Mucosa of rectum (tissue), 2 donors: ENCODE data around the gene ZNF280C.
A peak's percentile ranks its signal among the peaks of the same experiment; 100 is the strongest.

Source experiments
- H3K27ac ChIP-seq, 2 donors: one replicate each; pipeline ENCODE4 v1.7.0; 2013; ENCODE audit warnings: inconsistent platforms in 2 of 2, low read depth in 2 of 2, low read length in 2 of 2
- H3K27me3 ChIP-seq, 2 donors: one replicate each; pipeline ENCODE4 v1.7.0; 2013; ENCODE audit warnings: low read length in 2 of 2; ENCODE audit not compliant: control insufficient read depth in 2 of 2, insufficient read depth in 2 of 2
- H3K36me3 ChIP-seq, 2 donors: one replicate each; pipeline ENCODE4 v1.7.0; 2013; ENCODE audit warnings: low read length in 2 of 2; ENCODE audit not compliant: control insufficient read depth in 2 of 2, insufficient read depth in 2 of 2
- H3K4me1 ChIP-seq, 2 donors: one replicate each; pipeline ENCODE4 v1.7.0; 2013; ENCODE audit warnings: low read length in 2 of 2, mild to moderate bottlenecking in 1 of 2; ENCODE audit not compliant: control insufficient read depth in 2 of 2, insufficient read depth in 2 of 2
- H3K4me3 ChIP-seq, 2 donors: one replicate each; pipeline ENCODE4 v1.7.0; 2013; ENCODE audit warnings: low read length in 2 of 2
- H3K9ac ChIP-seq, 2 donors: one replicate each; pipeline ENCODE4 v1.7.0; 2013; ENCODE audit warnings: low read length in 2 of 2, low read depth in 1 of 2, mild to moderate bottlenecking in 1 of 2
- H3K9me3 ChIP-seq, 2 donors: one replicate each; pipeline ENCODE4 v1.7.0; 2013; ENCODE audit warnings: low read length in 2 of 2; ENCODE audit not compliant: control insufficient read depth in 2 of 2
- donor health status: healthy.
- donor health status: Normal muscosa, but diverticular disease.

The ZNF280C gene, protein sequence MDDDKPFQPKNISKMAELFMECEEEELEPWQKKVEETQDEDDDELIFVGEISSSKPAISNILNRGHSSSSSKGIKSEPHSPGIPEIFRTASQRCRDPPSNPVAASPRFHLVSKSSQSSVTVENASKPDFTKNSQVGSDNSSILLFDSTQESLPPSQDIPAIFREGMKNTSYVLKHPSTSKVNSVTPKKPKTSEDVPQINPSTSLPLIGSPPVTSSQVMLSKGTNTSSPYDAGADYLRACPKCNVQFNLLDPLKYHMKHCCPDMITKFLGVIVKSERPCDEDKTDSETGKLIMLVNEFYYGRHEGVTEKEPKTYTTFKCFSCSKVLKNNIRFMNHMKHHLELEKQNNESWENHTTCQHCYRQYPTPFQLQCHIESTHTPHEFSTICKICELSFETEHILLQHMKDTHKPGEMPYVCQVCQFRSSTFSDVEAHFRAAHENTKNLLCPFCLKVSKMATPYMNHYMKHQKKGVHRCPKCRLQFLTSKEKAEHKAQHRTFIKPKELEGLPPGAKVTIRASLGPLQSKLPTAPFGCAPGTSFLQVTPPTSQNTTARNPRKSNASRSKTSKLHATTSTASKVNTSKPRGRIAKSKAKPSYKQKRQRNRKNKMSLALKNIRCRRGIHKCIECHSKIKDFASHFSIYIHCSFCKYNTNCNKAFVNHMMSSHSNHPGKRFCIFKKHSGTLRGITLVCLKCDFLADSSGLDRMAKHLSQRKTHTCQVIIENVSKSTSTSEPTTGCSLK

DNA sequence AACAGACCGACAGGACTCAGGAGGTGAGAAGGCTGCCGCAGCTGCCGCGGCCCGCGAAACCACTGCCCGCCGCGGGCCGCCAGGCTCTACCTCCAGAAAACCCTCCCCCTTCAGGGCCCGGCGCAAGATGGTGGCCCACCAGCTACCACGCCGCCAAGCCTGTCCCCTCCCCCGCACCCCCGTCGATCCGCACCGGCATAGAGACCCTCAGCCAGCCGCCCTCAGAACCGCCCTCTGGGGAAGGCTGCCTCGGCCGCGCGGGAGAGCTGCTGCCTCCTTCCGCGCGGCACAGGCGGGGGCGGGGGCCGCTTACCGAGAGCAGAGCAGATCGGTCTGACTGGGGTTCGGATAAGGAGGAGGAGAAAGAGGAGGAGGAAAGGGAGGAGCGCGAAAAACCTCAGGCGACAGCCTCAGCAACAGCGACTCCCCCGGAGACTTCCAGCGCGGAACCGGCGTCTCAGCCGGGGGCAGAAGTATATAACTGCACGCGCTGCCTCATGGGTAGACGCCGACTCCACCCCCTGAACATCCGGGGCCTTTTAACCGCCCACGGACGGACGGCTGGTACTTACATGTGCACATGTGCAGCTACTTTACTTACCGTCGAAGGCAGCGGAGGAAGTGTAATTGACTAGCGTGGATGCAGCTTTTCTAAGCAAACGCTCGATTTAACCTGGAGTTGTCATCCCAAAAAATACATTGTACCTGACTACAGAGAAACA is at the start of gene ZNF280C:
Gene ZNF280C, minus strand, starts transcription at position 451 of the 722 bp plus-strand sequence. CDS start 8,450 bp downstream, outside the sequence.
- Histone ChIP-seq H3K4me1 (peaks cover 0 to 2% of the 10 kb centered on the region in 2 donors), H3K4me3 (peak within 1 kb of the TSS; percentile 63 to 80), H3K9me3 (no peaks in the 10 kb centered on the region), H3K36me3 (no peaks in the 10 kb centered on the region), H3K27me3 (no peaks in the 10 kb centered on the region), H3K9ac (peak within 1 kb of the TSS; percentile 61 to 65), H3K27ac (peak within 1 kb of the TSS; percentile 74 to 83)

DNA sequence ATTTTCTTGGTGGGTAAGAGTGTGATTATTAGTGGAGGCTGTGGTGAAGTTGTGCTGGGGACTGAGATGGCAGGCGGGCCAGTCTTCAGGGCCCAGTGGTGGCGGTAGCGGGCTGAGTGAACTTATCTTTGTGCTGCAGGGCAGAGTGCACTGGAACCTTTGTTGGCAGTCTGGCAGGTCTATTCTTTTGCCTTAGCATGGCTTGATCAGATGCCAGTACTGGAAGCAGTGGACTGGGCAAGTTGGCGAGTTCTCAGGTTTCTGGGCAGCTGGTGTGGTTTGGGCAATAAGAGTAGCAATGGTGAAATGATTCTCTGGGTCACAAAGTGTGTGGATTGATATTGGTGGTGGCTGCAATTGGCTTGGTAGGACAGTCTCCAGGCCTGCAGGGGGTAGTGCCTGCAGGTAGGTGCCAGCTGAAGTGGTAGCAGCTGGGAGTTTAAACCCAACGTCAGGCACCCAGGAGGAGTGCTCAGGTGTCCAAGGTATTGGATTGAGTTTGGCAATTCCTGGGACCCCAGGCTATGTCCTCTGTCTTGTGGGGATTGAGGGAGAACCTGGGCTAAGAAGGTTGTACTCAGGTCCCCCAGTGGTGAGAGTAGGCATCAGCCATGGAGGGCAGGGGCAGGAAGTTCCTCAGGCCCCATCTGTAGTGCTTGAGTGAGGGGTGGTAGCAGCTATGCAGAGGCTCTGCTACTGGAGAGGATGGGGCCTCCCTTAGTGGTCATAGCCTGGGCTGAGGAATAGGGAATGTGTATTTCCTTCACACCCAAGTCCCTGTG is 36.1 kb upstream of the ZNF280C start:
- H3K9ac ChIP-seq = no peak overlapping the region
- no peaks in the 10 kb centered on the region for H3K27me3 ChIP-seq
- peaks cover 0 to 4% of the 10 kb centered on the region in 2 donors for H3K9me3 ChIP-seq
- no peaks in the 10 kb centered on the region for H3K36me3 ChIP-seq
- H3K4me3 ChIP-seq = no peak overlapping the region
- no peaks in the 10 kb centered on the region for H3K4me1 ChIP-seq
- no peak overlapping the region for H3K27ac ChIP-seq

DNA sequence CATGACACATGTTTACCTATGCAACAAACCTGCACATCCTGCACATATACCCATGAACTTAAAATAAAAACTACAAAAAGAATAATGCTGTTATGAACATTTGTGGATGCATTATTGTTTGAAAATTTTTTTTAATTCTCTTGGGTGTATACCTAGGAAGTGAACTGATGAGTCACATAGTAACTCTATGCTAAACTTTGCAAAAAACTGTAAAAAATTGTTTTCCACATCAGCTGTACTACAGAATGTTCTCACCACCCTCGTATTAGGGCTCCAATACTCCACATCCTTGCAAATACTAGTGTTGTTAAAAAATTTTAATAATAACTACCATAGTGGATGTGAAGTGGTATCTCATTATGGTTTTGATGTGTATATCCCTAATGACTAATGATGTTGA is 33.3 kb upstream of the ZNF280C start:
- no peak overlapping the region for H3K4me3 ChIP-seq
- no peaks in the 10 kb centered on the region for H3K36me3 ChIP-seq
- no peaks in the 10 kb centered on the region for H3K27me3 ChIP-seq
- H3K27ac ChIP-seq = no peak overlapping the region
- peaks cover 0 to 4% of the 10 kb centered on the region in 2 donors for H3K9me3 ChIP-seq
- H3K9ac ChIP-seq = no peak overlapping the region
- H3K4me1 ChIP-seq = no peaks in the 10 kb centered on the region

DNA sequence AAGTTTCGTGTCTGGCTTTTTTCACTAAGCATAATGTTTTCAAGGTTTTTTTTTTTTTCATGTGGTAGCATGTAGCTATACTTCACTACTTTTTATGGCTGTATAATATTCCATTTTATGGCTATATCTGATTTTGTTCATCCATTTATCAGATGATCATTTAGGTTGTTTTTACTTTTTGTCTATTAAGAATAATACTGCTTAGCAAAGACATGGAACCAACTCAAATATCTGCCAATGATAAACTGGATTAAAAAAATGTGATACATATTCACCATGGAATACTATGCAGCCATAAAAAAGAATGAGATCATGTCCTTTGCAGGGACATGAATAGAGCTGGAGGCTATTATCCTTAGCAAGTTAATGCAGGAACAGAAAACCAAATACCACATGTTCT is 32.7 kb upstream of the ZNF280C start:
- Histone ChIP-seq H3K27ac (no peak overlapping the region), H3K4me3 (no peak overlapping the region), H3K27me3 (no peaks in the 10 kb centered on the region), H3K4me1 (no peaks in the 10 kb centered on the region), H3K9ac (no peak overlapping the region), H3K36me3 (no peaks in the 10 kb centered on the region), H3K9me3 (peaks cover 0 to 4% of the 10 kb centered on the region in 2 donors)

DNA sequence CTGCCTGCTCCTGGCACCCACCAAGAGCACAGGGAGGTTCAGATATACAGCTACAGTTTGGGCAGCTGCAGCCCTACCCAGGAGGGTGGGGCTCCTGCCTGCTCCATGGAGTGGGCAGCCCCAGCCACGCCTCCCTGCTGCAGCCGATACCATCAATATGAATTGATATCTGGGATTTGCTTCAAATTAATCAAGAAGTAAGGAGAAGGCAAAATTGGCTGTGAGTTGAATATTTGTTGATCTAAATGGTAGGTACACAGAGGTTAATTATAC is 31.2 kb upstream of the ZNF280C start:
- H3K36me3 ChIP-seq = no peaks in the 10 kb centered on the region
- peak overlapping the region in 1 of 2 donors; percentile 26 for H3K9ac ChIP-seq
- H3K27ac ChIP-seq = no peak overlapping the region
- H3K4me1 ChIP-seq = no peaks in the 10 kb centered on the region
- H3K4me3 ChIP-seq = peak overlapping the region; percentile 38 to 48
- no peaks in the 10 kb centered on the region for H3K27me3 ChIP-seq
- H3K9me3 ChIP-seq = peaks cover 0 to 4% of the 10 kb centered on the region in 2 donors

DNA sequence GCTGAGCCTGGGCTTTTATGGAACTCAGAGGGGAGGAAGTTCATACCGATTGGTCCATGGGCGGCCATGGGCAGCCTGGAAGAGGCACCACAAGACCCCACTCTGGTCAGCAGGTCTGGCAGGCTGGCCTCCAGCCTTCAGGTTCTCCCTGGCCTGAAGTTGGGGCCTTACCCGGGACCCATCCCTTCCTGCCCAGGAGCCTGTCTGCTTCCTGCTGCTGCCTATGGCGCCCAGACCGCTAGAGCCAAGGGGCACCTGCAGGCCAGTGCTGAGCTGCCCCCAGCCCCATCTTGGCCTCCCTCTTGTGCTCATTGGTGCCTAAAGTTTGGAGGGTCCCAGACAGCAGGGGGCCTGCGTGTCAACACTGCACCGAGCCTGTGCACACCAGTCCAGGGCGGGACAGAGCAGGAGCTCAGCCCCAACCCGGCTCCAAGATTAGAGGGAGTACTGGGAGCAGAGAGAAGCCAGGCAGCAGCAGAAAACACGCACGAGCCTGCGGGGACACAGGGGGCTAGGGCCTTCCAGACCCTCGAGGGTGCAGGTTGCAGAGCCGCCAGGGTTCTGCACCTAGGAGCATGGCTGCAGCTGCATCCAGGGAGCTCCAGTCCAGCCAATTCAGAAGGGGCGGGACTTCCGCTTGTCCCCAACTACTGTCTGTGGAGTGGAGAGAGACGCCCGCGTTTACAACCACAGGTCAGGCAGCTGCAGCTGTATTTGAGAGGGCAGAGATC is 30.7 kb upstream of the ZNF280C start:
- peak overlapping the region; percentile 38 to 48 for H3K4me3 ChIP-seq
- no peaks in the 10 kb centered on the region for H3K4me1 ChIP-seq
- H3K27me3 ChIP-seq = no peaks in the 10 kb centered on the region
- H3K27ac ChIP-seq = no peak overlapping the region
- H3K9me3 ChIP-seq = peaks cover 0 to 4% of the 10 kb centered on the region in 2 donors
- H3K36me3 ChIP-seq = no peaks in the 10 kb centered on the region
- peak overlapping the region in 1 of 2 donors; percentile 26 for H3K9ac ChIP-seq

DNA sequence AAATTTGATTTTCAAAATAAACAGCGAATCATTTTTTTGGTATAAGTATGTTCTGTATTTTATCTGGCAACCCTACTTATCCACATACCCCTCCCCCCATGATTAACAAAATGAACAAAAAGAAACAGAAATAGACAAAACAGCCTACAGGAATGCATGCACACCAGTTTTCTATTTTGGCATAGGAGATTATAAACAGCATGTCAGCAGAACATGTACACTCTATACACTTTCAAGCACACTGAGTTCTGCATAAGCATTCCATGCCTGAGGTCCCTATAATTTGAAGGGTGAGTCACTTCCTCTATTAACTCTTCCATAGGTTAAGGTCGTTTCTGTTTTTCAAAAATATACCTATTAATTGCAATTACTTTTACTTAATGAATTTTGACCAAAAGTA is 28.0 kb upstream of the ZNF280C start:
- no peak overlapping the region for H3K4me3 ChIP-seq
- H3K27me3 ChIP-seq = peaks cover 0 to 2% of the 10 kb centered on the region in 2 donors
- H3K9me3 ChIP-seq = peaks cover 0 to 4% of the 10 kb centered on the region in 2 donors
- no peak overlapping the region for H3K9ac ChIP-seq
- H3K27ac ChIP-seq = no peak overlapping the region
- H3K36me3 ChIP-seq = no peaks in the 10 kb centered on the region
- H3K4me1 ChIP-seq = no peaks in the 10 kb centered on the region

DNA sequence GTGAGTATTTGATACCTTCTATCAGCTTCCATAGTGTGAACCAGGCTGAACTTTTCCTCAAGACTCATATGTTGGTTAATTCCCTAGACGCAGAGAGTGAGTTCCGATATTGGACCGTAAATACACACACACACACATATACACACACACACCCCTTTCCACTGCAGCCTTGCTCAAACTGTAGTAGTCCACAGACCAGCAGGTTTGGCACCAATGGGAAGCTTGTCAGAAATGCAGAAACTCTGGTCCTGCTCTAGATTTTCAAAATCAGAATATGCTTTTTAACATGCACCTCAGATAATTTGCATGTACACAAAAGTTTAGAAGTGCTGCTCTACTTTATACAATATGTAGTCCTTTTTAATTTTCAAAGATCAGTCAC is 27.6 kb upstream of the ZNF280C start:
- H3K4me3 ChIP-seq = no peak overlapping the region
- no peaks in the 10 kb centered on the region for H3K36me3 ChIP-seq
- H3K9me3 ChIP-seq = peaks cover 0 to 4% of the 10 kb centered on the region in 2 donors
- no peak overlapping the region for H3K9ac ChIP-seq
- H3K4me1 ChIP-seq = no peaks in the 10 kb centered on the region
- H3K27me3 ChIP-seq = peaks cover 0 to 2% of the 10 kb centered on the region in 2 donors
- H3K27ac ChIP-seq = no peak overlapping the region

DNA sequence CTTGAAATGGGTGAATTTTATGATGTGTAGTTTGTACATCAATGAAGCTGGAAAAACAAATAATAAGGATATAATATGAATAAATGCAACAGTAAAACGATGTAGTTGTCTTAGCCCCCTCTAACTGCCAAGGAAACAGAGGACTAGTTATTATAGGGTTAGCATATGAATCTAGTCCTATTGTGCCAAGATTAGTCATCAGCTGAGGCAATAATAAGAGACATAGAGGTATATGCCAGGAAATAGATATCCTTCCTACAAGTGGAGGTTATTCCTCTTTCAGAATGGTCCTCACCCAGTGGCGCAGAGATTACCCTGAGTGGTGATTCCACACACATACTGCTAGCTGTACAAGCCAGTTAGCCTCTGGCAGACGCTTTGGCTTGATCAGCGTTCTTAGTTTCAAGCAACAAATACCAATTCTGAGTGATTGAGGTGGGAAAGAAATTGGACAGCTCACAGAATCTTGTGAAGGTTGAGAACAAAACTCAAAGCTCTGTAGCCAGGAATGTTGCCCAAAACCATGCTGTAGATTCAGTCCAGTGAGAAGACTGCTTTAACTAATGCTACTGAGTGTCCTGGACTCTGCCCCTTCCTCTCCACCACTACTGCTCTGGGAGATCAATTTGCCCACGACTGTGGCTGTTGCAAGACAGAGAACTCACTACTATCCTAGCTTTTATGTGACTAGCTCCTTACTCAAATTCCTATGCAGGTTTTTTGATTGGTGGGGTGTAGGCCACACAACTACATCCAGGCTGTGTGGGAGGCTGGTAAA is 27.0 kb upstream of the ZNF280C start:
- no peak overlapping the region for H3K9ac ChIP-seq
- no peaks in the 10 kb centered on the region for H3K4me1 ChIP-seq
- no peaks in the 10 kb centered on the region for H3K9me3 ChIP-seq
- H3K27ac ChIP-seq = no peak overlapping the region
- H3K4me3 ChIP-seq = no peak overlapping the region
- no peaks in the 10 kb centered on the region for H3K36me3 ChIP-seq
- peaks cover 0 to 2% of the 10 kb centered on the region in 2 donors for H3K27me3 ChIP-seq
